Superior temporal gyrus (tissue), 1 donor: Measurements from ENCODE around the gene RBBP4.

Source experiments
- DNase-seq: peaks from one replicate; pipeline ENCODE4 v3.0.0-alpha.2; 2016; ENCODE audit errors: extremely low spot score

The RBBP4 gene

GRCh38 chr1:32719681-32720275 is 68.8 kb downstream of the RBBP4 start:
- no peak for DNase-seq

- DNase-seq: no peak
Observed at GRCh38 chr1:32724678-32725614, 73.9 kb downstream of the RBBP4 start.

- no peak for DNase-seq
Observed at GRCh38 chr1:32725615-32725982, 74.6 kb downstream of the RBBP4 start.

- no peak for DNase-seq
Observed at GRCh38 chr1:32727876-32728275, 76.9 kb downstream of the RBBP4 start.

- DNase-seq: no peak
Observed at GRCh38 chr1:32728413-32729077, 77.5 kb downstream of the RBBP4 start.

- no peak for DNase-seq
Observed at GRCh38 chr1:32729254-32730046, 78.4 kb downstream of the RBBP4 start.

- DNase-seq: no peak
Observed at GRCh38 chr1:32733582-32734321, 82.7 kb downstream of the RBBP4 start.
